DMS53 treated with DMSO at 0.1 percent for 48 hours (cell line): Measurements from ENCODE around the gene TAP2.

Source experiments
- DNase-seq: peaks from one replicate; lab custom pipeline; 2025; ENCODE audit not compliant: unreplicated experiment; lab: John Stamatoyannopoulos, UW

Gene TAP2

DNA sequence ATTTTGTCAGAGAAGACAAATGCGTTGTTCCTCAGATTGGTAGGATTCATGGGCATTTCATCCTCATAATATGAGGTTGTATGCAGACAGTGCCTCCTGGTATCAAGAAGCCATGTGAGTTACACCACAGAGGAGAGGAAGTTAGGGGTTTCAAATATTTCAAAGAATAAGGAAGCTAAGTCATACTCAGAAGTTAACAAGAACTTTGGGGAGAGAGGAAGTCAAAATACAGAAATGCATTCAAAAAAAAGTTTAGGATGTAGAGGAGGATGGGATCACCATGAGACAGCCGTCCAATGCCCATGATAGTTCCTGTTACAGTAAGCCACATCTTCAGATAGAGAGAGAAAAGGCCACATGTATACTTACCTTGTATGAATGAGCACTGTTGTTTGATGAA is 44.0 kb downstream of the TAP2 start:
- no peak for DNase-seq

DNA sequence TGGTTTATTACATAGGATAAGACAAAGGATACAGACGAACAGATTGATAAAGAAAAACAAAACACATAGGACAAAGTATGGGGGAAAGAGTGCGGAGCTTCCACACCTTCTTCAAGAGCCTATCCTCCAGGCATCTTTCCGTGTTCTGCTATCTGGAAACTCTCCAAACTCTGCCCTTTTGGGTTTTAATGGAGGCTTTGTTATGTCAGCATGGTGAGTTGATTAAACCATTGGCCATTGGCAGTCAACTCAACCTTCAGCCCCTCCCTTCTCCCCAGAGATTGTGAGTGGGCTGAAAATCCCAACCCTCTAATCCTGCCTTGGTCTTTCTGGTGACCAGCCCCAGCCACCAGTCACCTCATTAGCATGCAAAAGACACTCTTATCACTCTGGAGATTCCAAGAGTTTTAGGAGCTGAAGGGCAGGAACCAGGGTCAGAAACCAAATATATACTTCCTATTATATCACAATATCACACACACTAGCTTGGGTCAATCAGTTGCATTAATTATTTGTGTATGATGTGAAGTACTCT is 45.6 kb downstream of the TAP2 start:
- DNase-seq = no peak

DNA sequence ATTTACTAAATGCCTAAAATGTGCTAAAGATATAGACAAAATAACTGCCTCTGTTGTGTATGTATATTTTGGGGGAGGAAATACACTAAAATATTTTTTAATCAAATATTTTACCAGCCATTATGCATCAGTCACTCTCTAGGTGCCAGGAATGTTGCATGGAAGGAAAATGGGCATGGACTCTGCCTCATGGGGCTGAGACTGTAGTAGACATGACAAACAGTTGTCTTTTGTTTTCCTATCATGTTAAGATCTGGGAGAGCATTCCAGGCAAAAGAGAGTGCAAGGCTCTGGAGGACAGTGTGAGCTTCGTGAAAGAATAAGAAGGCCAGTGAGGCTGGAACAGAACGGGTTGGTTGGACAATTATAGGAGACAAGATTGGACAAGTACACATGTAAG is 48.2 kb downstream of the TAP2 start:
- DNase-seq = no peak
